ENCODE measurements around the gene ARFGEF3.
"Not testable (repeated sequence)": the region's sequence is repeated elsewhere in the genome, so short reads cannot be mapped to it uniquely, and the experiment has no call there.

ARFGEF3 gene

DNA sequence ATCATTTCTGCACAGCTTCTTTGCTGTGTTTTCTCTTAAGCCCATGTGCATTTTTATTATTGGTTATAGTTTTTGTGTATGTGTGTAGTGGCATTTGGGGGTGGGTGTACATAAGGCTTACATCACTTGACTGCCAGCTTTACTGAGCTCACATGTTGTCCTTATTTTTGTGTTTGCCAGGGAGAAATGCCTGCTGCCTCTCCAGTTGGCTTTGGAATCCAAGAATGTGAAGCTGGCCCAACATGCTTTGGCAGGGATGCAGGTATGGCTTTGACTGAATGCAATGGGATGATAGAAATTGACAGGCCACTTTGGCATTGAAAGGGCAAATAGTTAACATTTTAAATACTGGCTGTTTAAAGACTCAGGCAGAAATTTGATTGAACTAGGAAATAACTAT lies 45.1 kb downstream of the ARFGEF3 start:
- no peak for TF ChIP-seq CTCF (IDR thresholded peaks at IDR 0.05; ENCODE audit: low read length, missing control alignments)
- DNase-seq (ENCODE audit: low read depth) = no peak
- no peak overlapping the region for H3K4me3 ChIP-seq (replicated peaks; ENCODE audit: low read depth, low read length)

GRCh38 chr6:138211048-138211581 lies 49.4 kb downstream of the ARFGEF3 start:
- no peak overlapping the region for H3K4me3 ChIP-seq (replicated peaks; ENCODE audit: low read depth, low read length)
- TF ChIP-seq CTCF (IDR thresholded peaks at IDR 0.05; ENCODE audit: low read length, missing control alignments) = no peak
- no peak for DNase-seq (ENCODE audit: low read depth)

DNA sequence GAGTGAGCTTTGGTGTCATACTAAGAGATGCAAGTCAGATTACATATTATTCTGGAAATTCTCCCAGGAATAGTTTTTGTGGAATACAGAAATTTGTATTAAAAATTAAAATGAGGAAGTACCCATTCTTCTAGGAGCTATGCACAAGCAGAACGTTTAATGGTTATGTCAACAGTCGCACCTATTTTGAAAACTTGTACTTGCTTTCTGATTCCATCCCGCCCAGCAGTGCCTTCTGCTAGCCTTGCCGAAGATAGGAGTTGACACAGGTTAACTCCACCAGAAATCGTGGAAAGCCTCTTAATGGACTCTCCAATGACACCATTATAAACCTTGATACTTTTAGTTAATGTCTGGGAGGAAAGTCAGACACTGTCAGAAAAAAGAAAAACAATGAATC lies 49.9 kb downstream of the ARFGEF3 start:
- no peak for DNase-seq (ENCODE audit: low read depth)
- no peak overlapping the region for H3K4me3 ChIP-seq (replicated peaks; ENCODE audit: low read depth, low read length)
- TF ChIP-seq CTCF (IDR thresholded peaks at IDR 0.05; ENCODE audit: low read length, missing control alignments) = no peak

DNA sequence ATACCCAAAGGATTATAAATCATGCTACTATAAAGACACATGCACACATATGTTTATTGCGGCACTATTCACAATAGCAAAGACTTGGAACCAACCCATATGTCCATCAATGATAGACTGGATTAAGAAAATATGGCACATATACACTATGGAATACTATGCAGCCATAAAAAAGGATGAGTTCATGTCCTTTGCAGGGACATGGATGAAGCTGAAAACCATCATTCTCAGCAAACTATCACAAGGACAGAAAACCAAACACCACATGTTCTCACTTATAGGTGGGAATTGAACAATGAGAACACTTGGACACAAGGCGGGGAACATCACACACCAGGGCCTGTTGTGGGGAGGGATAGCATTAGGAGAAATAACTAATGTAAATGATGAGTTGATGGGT lies 50.8 kb downstream of the ARFGEF3 start:
- H3K4me3 ChIP-seq (replicated peaks; ENCODE audit: low read depth, low read length); DNase-seq (ENCODE audit: low read depth): not testable (repeated sequence)

DNA sequence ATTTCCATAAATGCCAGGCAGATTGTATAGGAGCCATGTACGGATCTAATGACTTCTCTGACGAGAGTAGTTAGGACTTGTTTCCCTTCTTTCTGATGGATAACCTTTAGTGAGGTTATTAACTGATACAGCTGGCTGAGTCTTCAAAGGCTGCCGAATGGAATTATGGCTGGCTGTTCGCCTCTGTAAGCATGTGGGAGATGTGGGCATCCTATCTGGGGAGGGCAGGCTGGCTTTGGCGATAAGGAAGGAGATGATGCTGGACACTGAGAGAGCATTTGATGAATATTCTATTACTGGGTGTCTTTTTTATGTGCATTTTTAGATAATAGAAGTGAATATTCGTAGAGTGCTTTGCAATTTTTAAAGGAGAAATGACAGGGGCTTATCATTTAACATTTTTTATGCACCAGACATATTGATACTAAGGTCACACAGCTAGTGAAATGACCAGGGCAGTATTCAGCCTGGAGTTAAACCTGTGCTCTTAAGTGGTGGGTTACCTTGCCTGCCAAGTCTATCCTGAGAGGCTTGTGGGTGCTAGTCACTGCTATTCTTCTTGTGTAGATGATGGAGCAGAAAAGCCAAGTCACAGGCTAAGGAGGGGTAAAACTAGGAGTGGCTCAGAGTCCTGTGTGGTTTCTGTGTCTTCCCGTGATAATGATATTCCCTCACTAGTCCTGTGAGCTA lies 53.5 kb downstream of the ARFGEF3 start:
- no peak for TF ChIP-seq CTCF (IDR thresholded peaks at IDR 0.05; ENCODE audit: low read length, missing control alignments)
- no peak overlapping the region for H3K4me3 ChIP-seq (replicated peaks; ENCODE audit: low read depth, low read length)
- no peak for DNase-seq (ENCODE audit: low read depth)

DNA sequence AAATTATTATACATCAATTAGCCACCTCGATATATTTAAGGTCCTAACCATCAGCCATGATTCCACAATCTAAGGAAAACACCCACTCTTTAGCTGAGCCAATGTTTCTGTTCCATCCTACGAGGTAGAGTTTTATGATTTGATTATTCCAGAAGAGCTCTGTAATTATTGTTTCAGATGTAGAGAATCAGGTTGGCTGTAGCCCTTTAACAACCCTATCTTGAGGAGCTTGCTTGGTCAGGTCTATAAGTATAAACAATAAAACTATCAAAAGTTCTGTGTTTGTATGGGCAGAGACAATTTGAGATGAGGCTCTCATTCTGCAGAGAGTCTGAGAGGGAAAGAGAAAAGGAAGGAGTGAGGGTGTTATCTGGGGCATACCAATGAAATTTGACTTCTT lies 56.7 kb downstream of the ARFGEF3 start, which contains the start of gene PBOV1:
PBOV1 (minus strand) TSS at position 43 of the 400 bp plus-strand sequence. CDS start 96 bp downstream, outside the sequence.
- no peak for TF ChIP-seq CTCF (IDR thresholded peaks at IDR 0.05; ENCODE audit: low read length, missing control alignments)
- DNase-seq (ENCODE audit: low read depth) = no peak
- H3K4me3 ChIP-seq (replicated peaks; ENCODE audit: low read depth, low read length) = no peak within 1 kb of the TSS

DNA sequence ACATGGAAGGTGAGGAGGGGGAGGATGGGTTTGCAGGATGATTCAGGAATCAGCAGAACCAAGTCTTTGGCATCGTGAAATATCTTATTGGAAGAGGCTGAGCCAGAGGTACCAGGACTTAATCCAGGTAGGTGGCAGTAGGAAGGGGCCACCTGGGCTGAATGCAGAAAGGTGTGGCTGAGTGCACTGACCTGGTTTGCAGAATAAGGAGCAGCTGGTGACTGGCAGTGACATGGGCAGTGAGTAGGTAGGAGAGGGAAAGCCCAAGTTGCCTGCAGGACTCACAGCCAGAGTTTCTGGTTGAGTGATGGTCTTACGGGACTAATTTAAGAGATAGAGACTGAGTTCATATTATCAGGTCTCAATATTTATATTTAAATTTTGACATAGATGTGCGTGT lies 57.7 kb downstream of the ARFGEF3 start:
- no peak for DNase-seq (ENCODE audit: low read depth)
- no peak for TF ChIP-seq CTCF (IDR thresholded peaks at IDR 0.05; ENCODE audit: low read length, missing control alignments)
- no peak overlapping the region for H3K4me3 ChIP-seq (replicated peaks; ENCODE audit: low read depth, low read length)

All from fibroblast of pulmonary artery (primary cell).